ENCODE data around the gene ATP5MC3. TPM values are rescaled to one million over a fixed set of nuclear protein-coding genes. Genes with fewer than 3 reads are reported as not detected.

Gene ATP5MC3
- total RNA-seq, 4 donors from 2014 or later, result 202 to 358 (median 221) TPM

GRCh38 chr2:175126661-175127060 lies 54.8 kb downstream of the ATP5MC3 start:
- Histone ChIP-seq H3K36me3 (peaks cover 0 to 15% of the 10 kb centered on the region in 2 donors), H3K27ac (no peak overlapping the region), H3K4me3 (no peak overlapping the region), H3K9me3 (no peaks in the 10 kb centered on the region), H3K4me1 (peaks cover 9 to 13% of the 10 kb centered on the region in 2 donors), H3K27me3 (no peaks in the 10 kb centered on the region)
- in situ Hi-C loops (cut with MboI; ENCODE audit: low sequenced_read_pairs in 4 of 4) (no loop called here), intact Hi-C loops (cut with DNase I; ENCODE audit: low total_unique reads) (no loop called here)
- DNase-seq (no peak), ATAC-seq (no peak)
- TF ChIP-seq POLR2A (IDR thresholded peaks at IDR 0.05) (no peak), CTCF (IDR thresholded peaks at IDR 0.05 in 4 of 5, conservative IDR thresholded peaks at IDR 0.05 in 1 of 5) (no peak)

MicroRNAs within 50 kb of the gene (microRNA counts, 767-probe panel; counts per million panel counts)
- microRNA hsa-miR-933, result 356 to 448 counts per million in 2 donors

Small RNAs within 50 kb of the gene (microRNA-seq; reads per million reads assigned to microRNA genes)
- gene MIR933 (ENCODE audit: borderline replicate concordance in 2 of 2), result 0 reads per million in 2 donors

Other genes with a start within 250 kb of the ATP5MC3 start
- gene CHN1, start 176.3 kb downstream of the ATP5MC3 start, total RNA-seq, result 1 to 10 TPM in 3 of 4 donors, under 1 TPM in 1; 0.66 to 4.7 (median 2.4) TPM
- gene ATF2, start 13.5 kb downstream of the ATP5MC3 start, total RNA-seq, result 10 to 100 TPM; 19.5 to 28.1 (median 20.9) TPM